Nucleus accumbens (tissue), 56 donors: Measurements from ENCODE around the gene HNRNPCL1.
"Not testable (repeated sequence)": the region's sequence is repeated elsewhere in the genome, so short reads cannot be mapped to it uniquely, and the experiment has no call there.

Experiments used
- DNase-seq, 56 donors: peaks; one replicate each; lab custom pipeline; 2025; lab: John Stamatoyannopoulos, UW

Gene HNRNPCL1

DNA sequence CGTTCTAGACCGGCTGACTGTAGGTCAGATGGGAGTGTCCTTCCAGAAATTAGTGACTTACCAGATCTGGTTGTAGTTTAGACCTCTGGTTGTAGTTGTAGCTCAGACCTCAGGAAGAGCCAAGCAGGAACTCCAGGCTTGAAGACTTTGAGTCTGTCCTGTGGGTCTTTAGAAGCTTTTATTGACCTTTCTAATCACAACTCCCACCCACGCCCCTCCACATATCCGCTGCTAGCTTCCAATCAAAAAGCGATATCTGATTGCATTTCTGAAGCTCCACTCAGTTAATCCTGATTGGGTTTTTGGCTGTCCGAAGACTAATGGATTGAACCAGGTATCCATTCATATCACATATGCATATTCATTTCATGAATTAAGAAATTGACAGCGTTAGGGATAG is at the start of gene HNRNPCL1:
Gene HNRNPCL1, minus strand, starts transcription at position 101 of the 400 bp plus-strand sequence. CDS start 431 bp downstream, outside the sequence.
- not testable (repeated sequence) for DNase-seq

DNA sequence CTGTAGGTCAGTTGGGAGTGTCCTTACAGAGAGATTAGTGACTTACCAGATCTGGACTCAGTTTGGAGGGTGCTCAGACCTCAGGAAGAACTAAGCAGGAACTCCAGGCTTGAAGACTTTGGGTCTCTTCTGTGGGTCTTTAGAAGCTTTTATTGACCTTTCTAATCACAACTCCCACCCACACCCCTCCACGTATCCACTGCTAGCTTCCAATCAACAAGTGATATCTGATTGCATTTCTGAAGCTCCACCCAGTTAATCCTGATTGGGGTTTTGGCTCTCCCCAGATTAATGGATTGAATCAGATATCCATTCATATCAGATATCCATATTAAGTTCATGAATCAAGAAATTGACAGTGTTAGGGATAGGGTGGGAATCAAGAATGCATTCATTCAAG is 49.6 kb upstream of the HNRNPCL1 start, which contains the start of gene PRAMEF10:
Gene PRAMEF10, minus strand, starts transcription at position 101 of the 400 bp plus-strand sequence. CDS start 2,423 bp downstream, outside the sequence.
- not testable (repeated sequence) for DNase-seq

DNA sequence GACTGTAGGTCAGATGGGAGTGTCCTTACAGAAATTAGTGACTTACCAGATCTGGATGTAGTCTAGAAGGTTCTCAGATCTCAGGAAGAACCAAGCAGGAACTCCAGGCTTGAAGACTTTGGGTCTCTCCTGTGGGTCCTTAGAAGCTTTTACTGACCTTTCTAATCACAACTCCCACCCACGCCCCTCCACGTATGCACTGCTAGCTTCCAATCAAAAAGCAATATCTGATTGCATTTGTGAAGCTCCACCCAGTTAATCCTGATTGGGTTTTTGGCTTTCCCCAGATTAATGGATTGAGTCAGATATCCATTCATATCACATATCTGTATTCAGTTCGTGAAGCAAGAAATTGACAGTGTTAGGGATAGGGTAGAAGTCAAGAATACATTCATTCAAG is 37.6 kb upstream of the HNRNPCL1 start, which contains the start of gene PRAMEF4:
Gene PRAMEF4, minus strand, starts transcription at position 101 of the 400 bp plus-strand sequence. CDS start 2,807 bp downstream, outside the sequence.
- not testable (repeated sequence) for DNase-seq

DNA sequence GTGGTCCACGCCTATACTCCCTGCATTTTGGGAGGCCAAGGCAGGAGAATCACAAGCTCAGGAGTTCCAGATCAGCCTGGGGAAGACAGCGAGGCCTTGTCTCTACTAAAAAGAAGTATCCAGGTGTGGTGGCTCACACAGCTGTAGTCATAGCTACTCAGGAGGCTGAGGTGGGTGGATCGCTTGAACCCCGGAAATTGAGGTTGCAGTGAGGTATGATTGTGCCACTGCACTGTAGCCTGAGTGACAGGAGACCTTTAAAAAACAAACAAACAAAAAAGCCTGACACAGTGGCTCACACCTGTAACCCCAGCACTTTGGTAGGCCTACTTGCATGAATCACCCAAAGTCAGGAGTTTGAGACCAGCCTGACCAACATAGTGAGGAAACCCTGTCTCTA is 29.9 kb upstream of the HNRNPCL1 start:
- DNase-seq, result not testable (repeated sequence)

DNA sequence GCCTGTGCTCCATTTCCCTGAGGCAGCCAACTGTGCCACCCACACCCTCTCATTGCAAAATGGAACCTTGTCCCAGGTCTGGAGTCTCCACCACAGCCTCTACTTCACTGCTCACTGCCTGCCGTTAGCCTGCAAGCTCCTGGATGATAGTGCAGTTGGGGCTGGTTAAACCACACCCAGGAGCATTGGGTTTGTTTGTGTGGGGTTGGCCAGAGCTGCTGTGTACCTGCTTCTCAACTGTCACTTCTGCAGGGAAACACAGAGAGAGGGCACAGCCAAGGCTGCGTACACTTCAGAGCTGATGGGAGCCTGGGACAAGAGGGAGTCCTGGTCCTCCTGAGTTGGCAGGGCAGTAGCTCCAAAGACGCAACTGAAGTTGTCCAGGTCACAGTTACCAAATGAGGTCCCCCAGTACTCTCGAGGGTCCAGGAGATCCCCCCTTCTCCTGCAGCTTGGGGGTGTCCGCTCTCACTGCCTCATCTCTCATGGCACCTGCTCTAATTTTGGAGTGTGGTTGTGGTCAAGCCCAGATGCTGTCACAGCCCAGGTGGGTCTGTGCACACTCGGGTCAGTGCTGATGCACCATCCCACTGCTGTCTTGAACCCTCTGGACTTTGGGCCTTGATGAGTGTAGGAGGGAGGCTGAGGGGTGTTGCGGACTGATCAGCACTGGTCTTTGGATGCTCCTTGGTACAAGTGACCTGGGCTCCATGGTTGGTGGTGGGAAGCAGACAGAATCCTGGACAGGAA is 14.8 kb upstream of the HNRNPCL1 start:
- not testable (repeated sequence) for DNase-seq

DNA sequence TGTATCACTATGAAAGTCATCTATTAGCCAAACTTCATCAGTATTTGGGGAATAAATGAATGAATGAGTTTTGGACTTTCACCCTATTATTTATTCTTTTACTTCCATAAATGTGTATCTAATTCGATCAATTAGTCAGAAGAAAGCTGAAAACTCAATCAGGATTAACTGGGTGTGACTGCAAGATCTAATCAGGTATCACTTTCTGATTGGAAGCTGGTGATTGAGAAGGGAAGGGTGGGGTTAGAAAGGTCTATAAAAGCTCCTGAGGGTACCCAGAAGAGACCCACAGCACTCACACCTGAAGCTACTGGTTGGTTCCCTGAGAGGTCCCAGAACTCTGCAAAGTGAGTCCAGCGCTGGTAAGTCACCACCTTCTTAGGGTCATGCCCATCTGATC is 8.3 kb upstream of the HNRNPCL1 start, which contains the start of gene PRAMEF2:
Gene PRAMEF2, plus strand, starts transcription at position 301 of the 400 bp plus-strand sequence. CDS start 1,924 bp downstream, outside the sequence.
- DNase-seq, result not testable (repeated sequence)

DNA sequence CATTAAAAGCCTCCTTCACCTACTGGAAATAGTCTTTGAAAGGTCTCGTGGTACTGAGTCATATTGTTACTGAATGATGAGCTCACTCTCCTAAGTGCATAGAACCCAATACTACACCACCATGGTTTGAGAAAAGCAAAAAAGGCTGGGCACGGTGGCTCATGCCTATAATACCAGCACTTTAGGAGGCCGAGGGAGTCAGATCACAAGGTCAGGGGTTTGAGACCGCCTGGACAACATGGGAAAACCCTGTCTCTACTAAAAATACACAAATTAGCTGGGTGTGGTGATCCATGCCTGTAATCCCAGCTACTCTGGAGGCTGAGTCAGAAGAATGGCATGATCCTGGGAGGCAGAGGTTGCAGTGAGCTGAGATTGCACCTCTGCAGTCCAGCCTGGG is 3.3 kb upstream of the HNRNPCL1 start:
- no peak for DNase-seq

DNA sequence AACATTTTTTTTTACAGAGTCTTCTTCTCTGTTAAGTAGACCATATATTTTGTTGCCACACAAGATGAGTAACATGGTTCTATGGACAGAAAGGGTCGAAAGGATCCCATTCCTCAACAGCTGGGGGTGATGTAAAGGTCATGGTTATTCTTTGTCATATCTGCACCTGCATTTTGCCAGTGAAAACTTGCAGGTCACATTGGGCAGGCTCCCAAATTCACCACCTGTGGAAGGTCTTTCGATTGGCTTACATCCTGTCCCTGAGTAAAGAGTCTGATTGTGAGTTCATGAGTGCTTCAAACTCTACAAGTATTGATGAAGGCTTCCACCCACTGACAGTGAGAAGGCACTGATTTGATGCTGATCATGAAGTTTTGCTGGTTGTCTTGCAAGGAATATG is 15.3 kb downstream of the HNRNPCL1 start:
- not testable (repeated sequence) for DNase-seq

DNA sequence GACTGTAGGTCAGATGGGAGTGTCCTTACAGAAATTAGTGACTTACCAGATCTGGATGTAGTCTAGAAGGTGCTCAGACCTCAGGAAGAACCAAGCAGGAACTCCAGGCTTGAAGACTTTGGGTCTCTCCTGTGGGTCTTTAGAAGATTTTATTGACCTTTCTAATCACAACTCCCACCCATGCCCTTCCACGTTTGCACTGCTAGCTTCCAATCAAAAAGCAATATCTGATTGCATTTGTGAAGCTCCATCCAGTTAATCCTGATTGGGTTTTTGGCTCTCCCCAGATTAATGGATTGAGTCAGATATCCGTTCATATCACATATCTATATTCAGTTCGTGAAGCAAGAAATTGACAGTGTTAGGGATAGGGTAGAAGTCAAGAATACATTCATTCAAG is 17.2 kb downstream of the HNRNPCL1 start, which contains the start of gene PRAMEF11:
Gene PRAMEF11, minus strand, starts transcription at position 101 of the 400 bp plus-strand sequence. CDS start 2,621 bp downstream, outside the sequence.
- not testable (repeated sequence) for DNase-seq

DNA sequence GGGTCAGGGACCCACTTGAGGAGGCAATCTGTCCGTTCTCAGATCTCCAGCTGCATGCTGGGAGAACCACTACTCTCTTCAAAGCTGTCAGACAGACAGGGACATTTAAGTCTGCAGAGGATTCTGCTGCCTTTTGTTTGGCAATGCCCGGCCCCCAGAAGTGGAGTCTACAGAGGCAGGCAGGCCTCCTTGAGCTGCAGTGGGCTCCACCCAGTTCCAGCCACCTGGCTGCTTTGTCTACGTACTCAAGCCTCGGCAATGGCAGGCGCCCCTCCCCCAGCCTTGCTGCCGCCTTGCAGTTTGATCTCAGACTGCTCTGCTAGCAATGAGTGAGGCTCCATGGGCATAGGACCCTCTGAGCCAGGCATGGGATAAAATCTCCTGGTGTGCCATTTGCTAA is 29.5 kb downstream of the HNRNPCL1 start:
- DNase-seq, result not testable (repeated sequence)

DNA sequence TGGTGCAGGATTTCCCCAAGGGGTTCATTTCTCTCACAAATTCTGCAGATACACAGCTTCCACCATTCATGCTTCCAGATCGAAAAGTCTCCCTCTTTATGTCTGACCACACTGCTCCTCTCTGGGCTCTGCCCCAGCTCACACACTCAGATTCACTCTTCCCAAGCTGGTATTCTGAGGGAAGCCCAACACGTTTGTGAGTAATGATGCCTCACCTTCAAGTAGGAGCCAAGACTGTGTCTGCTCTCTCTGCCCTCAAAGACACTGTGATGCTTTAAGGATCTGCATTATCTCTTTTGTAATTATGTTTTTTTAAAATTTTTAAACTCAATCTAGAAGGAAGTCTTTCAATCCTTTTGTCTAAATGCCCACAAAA is 37.1 kb downstream of the HNRNPCL1 start:
- no peak for DNase-seq

DNA sequence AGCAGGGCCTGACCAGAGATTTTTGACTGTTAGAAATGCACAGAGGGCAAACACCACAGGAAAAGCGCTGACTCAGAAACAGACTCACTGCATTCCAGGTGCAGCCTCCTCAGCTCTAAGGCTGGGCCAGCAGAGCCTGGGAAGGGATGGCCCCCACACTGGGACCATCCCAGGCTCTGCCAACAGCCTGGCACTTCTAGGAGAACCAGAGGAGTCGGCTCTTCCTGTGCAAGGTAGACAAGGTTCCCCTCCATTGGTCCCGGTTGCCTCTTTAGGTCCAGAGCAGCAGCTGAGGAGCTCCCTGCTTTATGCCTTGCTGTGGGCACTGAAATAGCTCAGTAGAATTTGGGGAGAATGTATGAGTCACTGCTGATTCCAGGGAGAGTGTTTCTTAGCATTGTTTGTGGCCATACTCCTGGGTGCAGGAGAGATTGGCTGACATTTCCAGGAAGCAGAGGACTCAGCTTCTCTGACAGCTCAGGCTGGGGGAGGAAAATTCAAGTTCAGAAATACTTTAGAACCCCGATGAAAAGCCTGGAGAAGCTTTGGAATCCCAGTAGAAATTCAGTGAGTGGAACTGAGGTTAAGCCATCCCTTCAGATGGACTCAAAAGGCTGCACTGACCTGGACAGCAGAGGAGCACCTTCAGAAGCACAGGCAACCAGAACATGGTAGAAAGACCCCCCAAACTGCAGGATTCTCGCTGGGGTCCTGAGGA is 37.7 kb downstream of the HNRNPCL1 start:
- no peak for DNase-seq

DNA sequence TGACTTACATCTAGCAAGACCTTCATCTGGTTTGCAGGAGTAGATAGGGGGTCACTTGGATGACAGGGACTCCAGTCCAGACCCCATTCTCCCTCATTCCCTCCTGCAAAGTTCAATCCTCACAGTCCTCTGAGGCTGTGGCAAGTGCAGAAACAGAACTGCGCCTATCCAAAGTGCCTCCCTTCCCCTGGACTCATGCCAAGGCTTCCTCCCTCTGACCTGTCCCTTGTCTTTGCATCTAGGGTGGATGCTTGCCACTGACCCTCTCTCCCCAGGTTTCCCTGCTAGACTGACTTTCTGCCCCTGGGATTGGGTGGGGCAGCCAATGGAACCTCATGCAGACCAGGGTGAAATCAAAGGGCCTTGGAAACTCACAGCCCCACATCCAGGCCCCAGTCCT is 38.6 kb downstream of the HNRNPCL1 start:
- no peak for DNase-seq

DNA sequence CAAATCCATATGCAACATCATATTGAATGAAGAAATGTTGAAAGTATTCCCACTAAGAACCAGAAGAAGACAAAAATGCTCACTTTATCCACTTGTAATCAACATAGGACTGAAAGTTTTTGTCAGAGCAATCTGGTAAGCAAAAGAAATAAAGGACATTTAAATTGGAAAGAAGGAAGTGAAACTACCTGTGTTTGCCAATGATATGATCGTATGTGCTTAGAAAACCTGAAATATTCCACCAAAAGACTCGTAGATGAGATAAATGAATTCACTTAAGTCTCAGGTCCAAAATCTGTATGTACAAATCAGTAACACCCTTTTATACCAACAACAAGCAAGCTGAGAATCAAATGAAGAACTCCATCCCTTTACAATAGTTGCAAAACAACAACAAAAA is 48.8 kb downstream of the HNRNPCL1 start:
- no peak for DNase-seq

DNA sequence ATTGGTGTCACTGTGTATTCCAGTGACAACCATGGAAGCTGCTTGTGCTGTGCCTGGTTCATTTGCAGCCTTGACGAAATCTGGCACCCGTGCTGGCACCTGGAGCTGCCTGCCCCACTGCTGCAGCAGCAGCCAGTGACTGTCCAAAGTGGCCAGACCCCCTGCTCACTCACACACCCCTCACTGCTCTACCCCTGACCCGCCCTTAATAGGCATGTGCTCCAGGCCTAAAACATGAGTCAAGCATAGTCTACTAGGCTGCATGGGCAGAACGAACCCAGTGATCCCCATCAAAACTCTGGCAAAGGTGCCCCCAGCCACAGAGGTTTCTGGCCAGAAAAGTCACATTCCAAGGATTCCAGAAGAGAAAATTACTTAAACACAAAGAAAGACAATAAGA is 49.6 kb downstream of the HNRNPCL1 start:
- no peak for DNase-seq
